Adrenal gland (tissue), 5 donors: ENCODE measurements around the gene FBXW12.

Source experiments
- CTCF ChIP-seq, 6 experiments: fragments of 450-650 bp in 4 of 6; fragments of 200-600 bp in 2 of 6; sonication (generic) in 1 of 6; IDR thresholded peaks; 1 replicate in 5 of 6; 2 replicates in 1 of 6; pipeline versions ENCODE4 v1.5.1 to v1.8.0; 2016 to 2021; ENCODE audit warnings: antibody characterized with exemption in 6 of 6, mild to moderate bottlenecking in 2 of 6, moderate library complexity in 1 of 6
- POLR2A ChIP-seq, 2 donors: fragments of 450-650 bp; IDR thresholded peaks; one replicate each; pipeline ENCODE4 v1.6.1; 2017; ENCODE audit warnings: antibody characterized with exemption in 2 of 2, mild to moderate bottlenecking in 2 of 2, moderate library complexity in 1 of 2
- donor health status: DM: no; HTN: no; CAD: no.

GRCh38 chr3:48415251-48415953, 43.4 kb downstream of the FBXW12 start:
- no peak for TF ChIP-seq CTCF (IDR thresholded peaks at IDR 0.05)
- no peak for TF ChIP-seq POLR2A (IDR thresholded peaks at IDR 0.05)
